Keratinocyte (primary cell): Measurements from ENCODE around the gene FRAS1.

ENCODE experiments used
- EZH2 ChIP-seq: IDR thresholded peaks from one replicate; pipeline ENCODE4 v1.6.1; 2012; ENCODE audit warnings: inconsistent platforms, mild to moderate bottlenecking, low read length, moderate library complexity
- TF ChIP-seq, protein P1 (sequence below), 3 experiments: IDR thresholded peaks in 1 of 3; conservative IDR thresholded peaks in 1 of 3; optimal IDR thresholded peaks in 1 of 3; 2 replicates in 2 of 3; 3 replicates in 1 of 3; pipeline versions ENCODE3 to v1.5.1; 2011; ENCODE audit warnings: low read length in 3 of 3, mild to moderate bottlenecking in 3 of 3, moderate library complexity in 2 of 3, control low read depth in 1 of 3, inconsistent platforms in 1 of 3; ENCODE audit not compliant: insufficient read depth in 2 of 3; ENCODE audit errors: extremely low read depth in 1 of 3

- TF ChIP-seq, protein P1, sequence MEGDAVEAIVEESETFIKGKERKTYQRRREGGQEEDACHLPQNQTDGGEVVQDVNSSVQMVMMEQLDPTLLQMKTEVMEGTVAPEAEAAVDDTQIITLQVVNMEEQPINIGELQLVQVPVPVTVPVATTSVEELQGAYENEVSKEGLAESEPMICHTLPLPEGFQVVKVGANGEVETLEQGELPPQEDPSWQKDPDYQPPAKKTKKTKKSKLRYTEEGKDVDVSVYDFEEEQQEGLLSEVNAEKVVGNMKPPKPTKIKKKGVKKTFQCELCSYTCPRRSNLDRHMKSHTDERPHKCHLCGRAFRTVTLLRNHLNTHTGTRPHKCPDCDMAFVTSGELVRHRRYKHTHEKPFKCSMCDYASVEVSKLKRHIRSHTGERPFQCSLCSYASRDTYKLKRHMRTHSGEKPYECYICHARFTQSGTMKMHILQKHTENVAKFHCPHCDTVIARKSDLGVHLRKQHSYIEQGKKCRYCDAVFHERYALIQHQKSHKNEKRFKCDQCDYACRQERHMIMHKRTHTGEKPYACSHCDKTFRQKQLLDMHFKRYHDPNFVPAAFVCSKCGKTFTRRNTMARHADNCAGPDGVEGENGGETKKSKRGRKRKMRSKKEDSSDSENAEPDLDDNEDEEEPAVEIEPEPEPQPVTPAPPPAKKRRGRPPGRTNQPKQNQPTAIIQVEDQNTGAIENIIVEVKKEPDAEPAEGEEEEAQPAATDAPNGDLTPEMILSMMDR (optimal IDR thresholded peaks at IDR 0.05 in 1 of 3, IDR thresholded peaks at IDR 0.05 in 1 of 3, conservative IDR thresholded peaks at IDR 0.05 in 1 of 3; ENCODE audit: extremely low read depth in 1 of 3, insufficient read depth in 2 of 3, low read length in 3 of 3) = no peak
- TF ChIP-seq EZH2 = no peak
Measured at GRCh38 chr4:78414116-78414515, 357.0 kb downstream of the FRAS1 start.
